Neural crest cell (in vitro differentiated cells): Measurements from ENCODE around the gene CEND1. TPM values are rescaled to one million over a fixed set of nuclear protein-coding genes. Genes with fewer than 3 reads are reported as not detected.
A peak's percentile ranks its signal among the peaks of the same experiment; 100 is the strongest.

Experiments
- DNase-seq: peaks from one replicate; pipeline ENCODE4 v3.0.0; 2021; ENCODE audit warnings: low read depth, mixed read lengths, low spot score
- H3K27ac Mint-ChIP-seq: one replicate; pipeline ENCODE4 v1.8.0; 2021; ENCODE audit warnings: mild to moderate bottlenecking, mixed read lengths; ENCODE audit not compliant: unreplicated experiment
- H3K27me3 Mint-ChIP-seq: 2 replicates; pipeline ENCODE4 v1.8.0; 2021; ENCODE audit warnings: low read depth, mild to moderate bottlenecking, mixed read lengths
- H3K36me3 Mint-ChIP-seq: 2 replicates; pipeline ENCODE4 v1.8.0; 2021; ENCODE audit warnings: low read depth, mild to moderate bottlenecking, mixed read lengths
- H3K4me1 Mint-ChIP-seq: 2 replicates; pipeline ENCODE4 v1.8.0; 2021; ENCODE audit warnings: mixed read lengths
- H3K4me3 Mint-ChIP-seq: one replicate; pipeline ENCODE4 v1.8.0; 2021; ENCODE audit warnings: mild to moderate bottlenecking, mixed read lengths
- H3K9me3 Mint-ChIP-seq: 2 replicates; pipeline ENCODE4 v1.8.0; 2021; ENCODE audit warnings: mixed read lengths
- total RNA-seq: library from RNA; stranded (reverse); gene quantifications from 2 replicates; pipeline ENCODE4 v1.2.1, GENCODE V29; 2021
- TF ChIP-seq, protein P1 (sequence below): fragments of 200-600 bp; sonication (generic); conservative IDR thresholded peaks from 2 replicates; pipeline ENCODE4 v1.5.0; 2021; ENCODE audit warnings: antibody characterized with exemption, mild to moderate bottlenecking

The CEND1 gene
- total RNA-seq, 1 donor from 2014 or later, result 1.2 TPM

DNA sequence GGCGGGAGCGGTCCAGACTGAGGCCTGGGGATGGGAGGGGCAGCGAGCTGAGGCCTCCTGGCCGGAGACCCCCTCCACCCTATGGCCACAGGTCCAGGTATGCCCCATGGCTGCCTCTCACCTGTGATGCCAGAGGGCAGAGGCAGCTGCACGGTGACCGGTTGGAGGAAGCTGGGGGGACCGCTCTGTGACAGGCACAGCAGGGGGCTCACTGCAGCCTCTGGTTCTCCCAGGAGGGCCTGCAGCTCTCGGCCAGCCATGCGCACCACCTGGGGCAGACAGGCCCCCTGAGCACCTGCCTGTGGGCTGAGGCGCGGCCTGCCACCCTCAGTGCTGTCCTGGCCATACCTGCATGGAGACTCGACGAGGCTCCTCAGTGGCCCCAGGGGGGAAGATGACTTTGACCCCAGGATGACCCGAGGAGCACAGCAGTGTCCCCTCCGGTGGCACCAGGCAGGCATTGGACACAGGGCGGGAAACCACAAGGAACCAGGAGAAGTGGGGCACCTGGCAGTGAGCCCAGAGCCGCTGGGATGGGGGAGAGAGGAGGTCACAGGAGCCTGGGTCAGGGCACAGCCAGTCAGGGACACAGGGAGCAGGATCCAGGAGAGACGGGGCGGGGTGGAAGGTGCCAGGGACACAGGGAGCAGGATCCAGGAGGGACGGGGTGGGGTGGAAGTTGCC is 11.3 kb upstream of the CEND1 start:
- Mint-ChIP-seq H3K27me3 (no peaks in the 10 kb centered on the region), H3K36me3 (no peaks in the 10 kb centered on the region), H3K4me3 (peak overlapping the region; percentile 57), H3K27ac (no peak overlapping the region), H3K4me1 (peaks cover 10% of the 10 kb centered on the region), H3K9me3 (no peaks in the 10 kb centered on the region)
- no peak for DNase-seq
- TF ChIP-seq, protein P1, sequence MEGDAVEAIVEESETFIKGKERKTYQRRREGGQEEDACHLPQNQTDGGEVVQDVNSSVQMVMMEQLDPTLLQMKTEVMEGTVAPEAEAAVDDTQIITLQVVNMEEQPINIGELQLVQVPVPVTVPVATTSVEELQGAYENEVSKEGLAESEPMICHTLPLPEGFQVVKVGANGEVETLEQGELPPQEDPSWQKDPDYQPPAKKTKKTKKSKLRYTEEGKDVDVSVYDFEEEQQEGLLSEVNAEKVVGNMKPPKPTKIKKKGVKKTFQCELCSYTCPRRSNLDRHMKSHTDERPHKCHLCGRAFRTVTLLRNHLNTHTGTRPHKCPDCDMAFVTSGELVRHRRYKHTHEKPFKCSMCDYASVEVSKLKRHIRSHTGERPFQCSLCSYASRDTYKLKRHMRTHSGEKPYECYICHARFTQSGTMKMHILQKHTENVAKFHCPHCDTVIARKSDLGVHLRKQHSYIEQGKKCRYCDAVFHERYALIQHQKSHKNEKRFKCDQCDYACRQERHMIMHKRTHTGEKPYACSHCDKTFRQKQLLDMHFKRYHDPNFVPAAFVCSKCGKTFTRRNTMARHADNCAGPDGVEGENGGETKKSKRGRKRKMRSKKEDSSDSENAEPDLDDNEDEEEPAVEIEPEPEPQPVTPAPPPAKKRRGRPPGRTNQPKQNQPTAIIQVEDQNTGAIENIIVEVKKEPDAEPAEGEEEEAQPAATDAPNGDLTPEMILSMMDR, result no peak

DNA sequence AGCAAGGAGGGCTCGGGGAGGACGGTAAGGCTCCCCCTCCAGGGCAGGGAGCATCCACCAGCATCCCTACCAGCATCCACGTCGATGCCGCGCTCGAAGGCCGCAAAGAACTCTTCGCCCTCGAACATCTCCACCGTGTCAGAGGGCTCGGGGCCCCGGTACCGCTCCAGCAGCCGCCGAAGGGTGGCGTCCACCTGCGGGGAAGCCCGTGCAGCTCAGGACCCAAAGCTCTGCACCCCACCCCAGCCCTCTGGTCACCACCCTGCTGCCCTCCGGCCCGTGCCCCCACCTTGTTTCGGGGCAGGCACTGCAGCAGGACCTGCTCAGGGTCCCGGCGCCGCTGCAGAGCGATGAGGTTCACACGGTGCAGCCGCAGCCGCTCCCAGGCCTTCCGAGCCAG is 10.6 kb upstream of the CEND1 start:
- Mint-ChIP-seq H3K27me3 (no peaks in the 10 kb centered on the region), H3K9me3 (no peaks in the 10 kb centered on the region), H3K27ac (no peak overlapping the region), H3K4me3 (peak overlapping the region; percentile 41), H3K36me3 (no peaks in the 10 kb centered on the region), H3K4me1 (peaks cover 15% of the 10 kb centered on the region)
- DNase-seq, result no peak
- TF ChIP-seq, protein P1, result no peak

DNA sequence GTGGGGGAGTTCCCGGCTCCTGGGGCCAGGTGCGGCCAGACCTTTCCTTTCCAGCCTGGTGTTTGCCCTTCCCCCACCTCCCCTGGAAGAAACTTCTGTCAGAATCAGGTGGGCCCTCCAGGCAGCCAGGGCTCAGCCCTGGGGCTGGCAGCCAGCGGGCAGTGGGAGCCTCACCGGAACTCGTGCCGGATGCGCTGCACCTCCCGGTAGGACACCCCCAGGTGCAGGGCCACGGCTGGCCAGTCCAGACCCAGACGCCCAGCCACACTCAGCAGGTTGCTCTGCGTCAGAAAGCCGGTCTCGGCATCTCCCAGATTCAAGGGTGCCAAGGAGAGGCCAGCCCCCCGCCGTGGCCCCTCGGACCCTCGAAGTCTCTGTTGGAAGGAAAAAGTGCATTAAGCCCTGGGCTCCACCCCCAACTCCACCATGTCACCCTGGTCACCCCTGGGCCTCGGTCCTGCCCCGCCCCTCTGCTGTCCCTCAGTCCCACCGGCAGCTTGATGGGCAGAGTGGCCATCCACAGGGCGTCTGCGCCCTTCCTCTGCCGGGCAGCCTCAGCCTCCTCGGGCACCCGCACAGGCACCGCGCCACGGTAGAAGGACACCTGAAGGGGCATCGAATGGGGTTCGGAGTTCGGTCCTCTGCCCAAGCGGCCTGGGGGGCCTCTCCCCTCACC is 9.9 kb upstream of the CEND1 start:
- no peaks in the 10 kb centered on the region for H3K27me3 Mint-ChIP-seq
- peaks cover 15% of the 10 kb centered on the region for H3K4me1 Mint-ChIP-seq
- TF ChIP-seq, protein P1, result no peak

DNA sequence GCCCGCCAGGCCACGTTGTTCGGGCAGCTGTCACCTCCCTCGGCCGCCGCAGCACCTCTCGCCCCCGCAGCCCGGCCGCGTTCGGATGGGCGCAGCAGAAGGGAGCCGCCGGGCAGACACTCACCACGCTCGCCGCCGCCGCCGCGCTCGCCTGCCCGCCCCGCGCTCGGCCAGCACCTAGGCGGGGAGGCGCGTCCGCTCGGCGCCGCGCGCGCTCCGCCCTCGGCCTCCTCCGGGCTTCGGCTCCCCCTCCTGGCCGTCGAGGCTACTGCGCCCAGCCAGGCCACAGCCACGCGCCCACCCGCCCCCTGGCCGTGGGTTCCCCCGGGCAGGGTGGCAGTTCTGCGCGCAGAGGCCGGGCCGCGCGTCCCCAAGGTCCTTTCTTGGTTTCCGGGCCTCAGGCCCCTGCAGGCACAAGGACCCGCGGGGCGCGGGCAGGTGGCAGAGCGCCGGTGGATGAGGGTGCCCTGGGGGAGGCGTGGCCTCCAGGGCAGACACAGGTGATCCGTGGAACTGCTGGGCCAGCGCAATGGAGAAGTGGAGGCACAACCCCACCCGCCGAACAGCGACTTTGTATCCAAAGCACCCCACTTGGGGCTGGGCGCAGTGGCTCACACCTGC is 8.3 kb upstream of the CEND1 start, which contains the start of gene SLC25A22:
Gene SLC25A22, minus strand, starts transcription at position 189 of the 621 bp plus-strand sequence. CDS start 3,275 bp downstream, outside the sequence.
- Mint-ChIP-seq H3K27ac (peak within 1 kb of the TSS; percentile 92), H3K4me3 (peak within 1 kb of the TSS; percentile 98)

More for the DNA sequence above, 9.9 kb upstream of the CEND1 start:
- H3K4me3 Mint-ChIP-seq, result peak overlapping the region; percentile 41
- DNase-seq, result no peak
- H3K9me3 Mint-ChIP-seq, result no peaks in the 10 kb centered on the region
- H3K36me3 Mint-ChIP-seq, result no peaks in the 10 kb centered on the region
- no peak overlapping the region for H3K27ac Mint-ChIP-seq

More for the DNA sequence above, 8.3 kb upstream of the CEND1 start, which contains the start of gene SLC25A22:
- DNase-seq, result peak; percentile 89
- H3K36me3 Mint-ChIP-seq, result no peaks in the 10 kb centered on the region
- no peaks in the 10 kb centered on the region for H3K9me3 Mint-ChIP-seq
- TF ChIP-seq, protein P1, result peak; percentile 89
- H3K4me1 Mint-ChIP-seq, result peaks cover 15% of the 10 kb centered on the region
- H3K27me3 Mint-ChIP-seq, result no peaks in the 10 kb centered on the region
